H9 (cell line): ENCODE data around the gene OMG. TPM values are rescaled to one million over a fixed set of nuclear protein-coding genes. Genes with fewer than 3 reads are reported as not detected.

Experiments
- DNase-seq: peaks from one replicate; pipeline ENCODE4 v3.0.0-alpha.2; 2017
- H2AFZ ChIP-seq: one replicate; pipeline ENCODE4 v1.6.1; 2013; ENCODE audit warnings: mild to moderate bottlenecking, low read length, control low read depth, moderate library complexity
- H2AK5ac ChIP-seq: 2 replicates; pipeline ENCODE4 v1.6.1; 2013; ENCODE audit warnings: low read length, control low read depth, mixed read lengths; ENCODE audit not compliant: insufficient read length
- H2BK120ac ChIP-seq: one replicate; pipeline ENCODE4 v1.6.1; 2013; ENCODE audit warnings: low read depth, mild to moderate bottlenecking, low read length, control low read depth, inconsistent platforms; ENCODE audit not compliant: poor library complexity, severe bottlenecking
- H2BK12ac ChIP-seq: 2 replicates; pipeline ENCODE4 v1.6.1; 2013; ENCODE audit warnings: low read length, control low read depth, mixed read lengths, low read depth; ENCODE audit not compliant: insufficient read length
- H2BK15ac ChIP-seq: 2 replicates; pipeline ENCODE4 v1.6.1; 2013; ENCODE audit warnings: low read depth, low read length, control low read depth
- H2BK20ac ChIP-seq: one replicate; pipeline ENCODE4 v1.6.1; 2013; ENCODE audit warnings: low read depth, mild to moderate bottlenecking, low read length, control low read depth, inconsistent platforms; ENCODE audit not compliant: poor library complexity, severe bottlenecking
- H2BK5ac ChIP-seq: 2 replicates; pipeline ENCODE4 v1.6.1; 2013; ENCODE audit warnings: low read length, control low read depth, mixed read lengths; ENCODE audit not compliant: insufficient read length
- H3K14ac ChIP-seq: 2 replicates; pipeline ENCODE4 v1.6.1; 2013; ENCODE audit warnings: low read length, control low read depth; ENCODE audit not compliant: insufficient read depth
- H3K18ac ChIP-seq: 2 replicates; pipeline ENCODE4 v1.6.1; 2013; ENCODE audit warnings: low read depth, mild to moderate bottlenecking, mixed read lengths, low read length, control low read depth; ENCODE audit not compliant: insufficient read length
- H3K23ac ChIP-seq: 2 replicates; pipeline ENCODE4 v1.6.1; 2013; ENCODE audit warnings: low read length, control low read depth, mixed read lengths, low read depth; ENCODE audit not compliant: insufficient read length
- H3K23me2 ChIP-seq: 2 replicates; pipeline ENCODE4 v1.6.1; 2013; ENCODE audit warnings: low read depth, mild to moderate bottlenecking, mixed read lengths, low read length, control low read depth; ENCODE audit not compliant: insufficient read length, poor library complexity, severe bottlenecking
- H3K27ac ChIP-seq: 2 replicates; pipeline ENCODE4 v1.5.1; 2013; ENCODE audit warnings: low read length, control low read depth, mixed read lengths, low read depth; ENCODE audit not compliant: insufficient read length
- H3K27me3 ChIP-seq: 2 replicates; pipeline ENCODE4 v1.6.1; 2013; ENCODE audit warnings: low read length, control low read depth, inconsistent platforms; ENCODE audit not compliant: insufficient read depth
- H3K4ac ChIP-seq: 2 replicates; pipeline ENCODE4 v1.6.1; 2013; ENCODE audit warnings: low read depth, mild to moderate bottlenecking, control low read depth, inconsistent platforms, low read length, moderate library complexity
- H3K4me1 ChIP-seq: 2 replicates; pipeline ENCODE4 v1.6.1; 2013; ENCODE audit warnings: low read length, control low read depth, inconsistent platforms; ENCODE audit not compliant: insufficient read depth
- H3K4me2 ChIP-seq: 2 replicates; pipeline ENCODE4 v1.6.1; 2013; ENCODE audit warnings: low read length, control low read depth, mixed read lengths; ENCODE audit not compliant: insufficient read length, insufficient read depth
- H3K56ac ChIP-seq: 2 replicates; pipeline ENCODE4 v1.6.1; 2013; ENCODE audit warnings: low read depth, mild to moderate bottlenecking, mixed read lengths, low read length, control low read depth; ENCODE audit not compliant: insufficient read length
- H3K79me1 ChIP-seq: 2 replicates; pipeline ENCODE4 v1.6.1; 2013; ENCODE audit warnings: low read depth, mild to moderate bottlenecking, moderate library complexity, low read length, control low read depth, inconsistent platforms; ENCODE audit not compliant: insufficient read depth, poor library complexity, severe bottlenecking
- H3K79me2 ChIP-seq: 2 replicates; pipeline ENCODE4 v1.6.1; 2013; ENCODE audit warnings: low read length, control low read depth, inconsistent platforms; ENCODE audit not compliant: insufficient read depth
- H3K9ac ChIP-seq: 2 replicates; pipeline ENCODE4 v1.6.1; 2013; ENCODE audit warnings: low read length, control low read depth, mixed read lengths; ENCODE audit not compliant: insufficient read length; ENCODE audit errors: extremely low read depth
- H3K9me3 ChIP-seq: one replicate; pipeline ENCODE4 v1.6.1; 2013; ENCODE audit warnings: low read depth, low read length, inconsistent platforms; ENCODE audit not compliant: control insufficient read depth
- H3T11ph ChIP-seq: one replicate; pipeline ENCODE4 v1.6.1; 2013; ENCODE audit warnings: mild to moderate bottlenecking, low read length, control low read depth, inconsistent platforms
- H4K20me1 ChIP-seq: one replicate; pipeline ENCODE4 v1.6.1; 2013; ENCODE audit not compliant: control insufficient read depth, insufficient read length, insufficient read depth
- H4K5ac ChIP-seq: 2 replicates; pipeline ENCODE4 v1.6.1; 2013; ENCODE audit warnings: low read depth, mild to moderate bottlenecking, mixed read lengths, low read length, control low read depth; ENCODE audit not compliant: insufficient read length
- H4K8ac ChIP-seq: replicated peaks from 2 replicates; pipeline ENCODE4 v1.6.1; 2013; ENCODE audit warnings: low read length, control low read depth, mixed read lengths, low read depth; ENCODE audit not compliant: insufficient read length
- H4K91ac ChIP-seq: 2 replicates; pipeline ENCODE4 v1.6.1; 2013; ENCODE audit warnings: low read depth, mild to moderate bottlenecking, moderate library complexity, mixed read lengths, low read length, control low read depth; ENCODE audit not compliant: insufficient read length
- H3K27ac Mint-ChIP-seq, 3 experiments: 2 replicates in 2 of 3; 3 replicates in 1 of 3; pipeline ENCODE4 v1.8.0; 2020 to 2021; ENCODE audit warnings: mixed read lengths in 3 of 3, mild to moderate bottlenecking in 1 of 3, moderate library complexity in 1 of 3
- H3K27me3 Mint-ChIP-seq: 2 replicates; pipeline ENCODE4 v1.8.0; 2021; ENCODE audit warnings: low read depth, mild to moderate bottlenecking, moderate library complexity, mixed read lengths
- H3K36me3 Mint-ChIP-seq, 3 experiments: 2 replicates in 2 of 3; 3 replicates in 1 of 3; pipeline ENCODE4 v1.8.0; 2020 to 2021; ENCODE audit warnings: low read depth in 3 of 3, mixed read lengths in 3 of 3; ENCODE audit not compliant: insufficient read depth in 1 of 3
- H3K4me1 Mint-ChIP-seq, 2 experiments: 2 replicates each; pipeline ENCODE4 v1.8.0; 2020; ENCODE audit warnings: mixed read lengths in 2 of 2
- H3K4me3 Mint-ChIP-seq, 2 experiments: 2 replicates in 1 of 2; 3 replicates in 1 of 2; pipeline ENCODE4 v1.8.0; 2020 to 2021; ENCODE audit warnings: mild to moderate bottlenecking in 2 of 2, mixed read lengths in 2 of 2, moderate library complexity in 1 of 2
- H3K9me3 Mint-ChIP-seq, 2 experiments: 2 replicates in 1 of 2; 3 replicates in 1 of 2; pipeline ENCODE4 v1.8.0; 2020; ENCODE audit warnings: mild to moderate bottlenecking in 2 of 2, mixed read lengths in 2 of 2, moderate library complexity in 1 of 2
- CTCF ChIP-seq: fragments of 200-600 bp; sonication (generic); conservative IDR thresholded peaks from 3 replicates; pipeline ENCODE4 v1.8.0; 2021; ENCODE audit warnings: antibody characterized with exemption, mild to moderate bottlenecking
- WGBS: extraction: QIAGEN DNeasy Blood & Tissue Kit; methylation state at CpG from one replicate; pipeline ENCODE4 v1.1.7; 2013; ENCODE audit warnings: missing lambda C conversion rate, low lambda C conversion rate, mixed read lengths; ENCODE audit not compliant: insufficient read length; ENCODE audit errors: extremely low coverage; 5-methylcytosine and 5-hydroxymethylcytosine counted together
- total RNA-seq: library from RNA; stranded (reverse); gene quantifications from 2 replicates; pipeline ENCODE4 v1.2.1, GENCODE V29; 2021

OMG gene
- total RNA-seq, 1 experiment from 2014 or later, result not detected

GRCh38 chr17:31273516-31273915, 23.5 kb downstream of the OMG start:
- no peaks in the 10 kb centered on the region for H3K23me2 ChIP-seq
- no peaks in the 10 kb centered on the region for H3K27me3 Mint-ChIP-seq
- H3K27ac Mint-ChIP-seq, result no peak overlapping the region

More at GRCh38 chr17:31273516-31273915, 23.5 kb downstream of the OMG start:
- Histone ChIP-seq H3K4me2 (no peak overlapping the region), H2AFZ (no peak overlapping the region), H3K27ac (no peak overlapping the region), H2BK12ac (no peak overlapping the region), H2BK120ac (no peak overlapping the region), H4K91ac (no peak overlapping the region), H2BK20ac (no peak overlapping the region), H4K20me1 (no peaks in the 10 kb centered on the region), H3K56ac (no peak overlapping the region), H3K79me2 (no peaks in the 10 kb centered on the region), H3T11ph (no peak overlapping the region), H3K9ac (no peak overlapping the region), H3K23ac (no peak overlapping the region), H4K5ac (no peak overlapping the region), H3K18ac (no peak overlapping the region), H2BK15ac (no peak overlapping the region), H3K4me1 (0 out of 2 replicates have a peak, but pooled peaks cover 3% of the 10 kb centered on the region), H2BK5ac (no peak overlapping the region), H3K14ac (no peak overlapping the region), H2AK5ac (no peak overlapping the region), H3K27me3 (no peaks in the 10 kb centered on the region), H3K4ac (no peak overlapping the region), H3K9me3 (no peaks in the 10 kb centered on the region), H3K79me1 (no peaks in the 10 kb centered on the region), H4K8ac (no peak overlapping the region)
- no peaks in the 10 kb centered on the region for H3K9me3 Mint-ChIP-seq
- H3K4me1 Mint-ChIP-seq, result peaks cover 8 to 11% of the 10 kb centered on the region in 2 experiments
- no peak for TF ChIP-seq CTCF
- DNase-seq, result no peak
- H3K36me3 Mint-ChIP-seq, result peaks cover 0 to 32% (median 16%) of the 10 kb centered on the region in 3 experiments; a peak in 5 of 7 replicates
- no peak overlapping the region for H3K4me3 Mint-ChIP-seq
- no CpG with 5 or more reads among the region's 1 CpG for WGBS
